GM19455 (cell line): Measurements from ENCODE around the gene TEX19.

ENCODE experiments used
- ATAC-seq: cut with Tn5 transposase; IDR thresholded peaks from one replicate; pipeline ENCODE4 v1.9.1; 2021; ENCODE audit not compliant: unreplicated experiment

TEX19 gene

DNA sequence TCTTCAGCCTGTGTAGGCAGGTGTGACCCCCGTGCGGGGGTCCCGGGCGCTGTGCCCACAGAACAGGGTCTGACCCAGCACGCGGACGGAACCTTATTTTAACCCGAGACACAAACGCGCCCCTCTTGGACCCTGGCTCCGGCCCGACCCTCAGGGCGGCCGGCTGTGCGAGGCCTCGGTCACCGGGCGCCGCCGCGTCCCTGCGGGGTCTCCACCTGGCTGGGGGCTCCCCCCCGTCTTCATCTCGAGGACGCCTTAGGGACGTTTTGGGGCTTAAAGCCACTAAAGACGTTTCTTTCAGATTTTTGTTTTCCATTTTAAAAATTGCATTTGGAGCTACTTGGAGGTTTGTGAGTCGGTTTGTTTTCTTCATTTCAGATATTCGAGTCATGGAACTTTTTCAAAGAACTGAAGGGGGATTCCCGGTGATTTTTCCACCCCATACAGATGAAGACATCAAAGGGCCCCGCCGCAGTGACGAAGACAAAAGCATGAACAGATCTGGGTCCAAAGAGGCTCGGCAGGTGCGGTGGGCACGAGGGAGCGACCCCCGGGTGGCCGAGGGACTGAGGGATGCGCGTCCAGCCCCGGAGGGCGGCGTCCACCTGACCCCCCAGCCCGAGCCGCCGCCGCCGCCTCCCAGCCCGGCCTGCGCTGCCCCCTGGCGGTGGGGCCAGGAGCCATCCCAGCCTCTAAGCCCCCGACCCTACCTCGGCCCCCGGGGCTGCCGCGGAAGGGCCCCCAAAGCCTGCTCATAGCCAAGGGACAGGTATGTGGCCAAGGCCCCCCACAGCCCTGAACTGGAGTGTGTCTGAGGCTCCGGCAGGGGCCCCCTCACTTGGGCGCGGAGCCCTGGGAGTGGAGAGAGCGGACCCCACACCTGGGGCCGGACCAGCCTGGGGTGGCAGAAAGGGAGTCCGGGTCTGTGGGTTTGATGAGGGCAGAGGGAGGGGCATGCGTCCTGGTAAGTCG, 37.8 kb upstream of the TEX19 start:
- ATAC-seq, result no peak

DNA sequence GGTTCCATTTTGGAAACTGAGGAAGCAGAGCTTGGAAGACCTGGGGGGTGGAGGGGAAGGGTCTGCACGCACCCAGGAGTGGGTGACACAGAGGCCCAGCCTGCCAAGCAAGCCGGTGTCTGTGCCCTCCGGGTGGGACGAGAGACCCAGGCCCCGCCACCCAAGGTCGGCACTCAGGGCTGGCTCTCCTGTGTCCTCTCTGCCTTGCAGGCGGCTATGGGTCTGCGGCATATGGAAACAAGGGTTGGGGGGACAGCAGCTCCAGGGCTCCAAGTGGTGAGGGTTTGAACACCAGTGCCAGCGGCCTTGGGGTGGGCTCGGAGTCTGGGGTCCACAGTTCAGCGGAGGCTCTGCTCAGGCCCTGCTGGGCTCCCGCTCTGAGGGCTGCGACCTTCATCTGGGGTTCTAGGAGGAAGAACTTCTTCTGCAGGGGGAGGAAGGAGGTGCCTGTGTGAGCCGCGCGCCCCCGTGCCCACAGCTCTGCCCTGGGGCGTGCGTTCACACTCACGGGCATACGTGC, 37.0 kb upstream of the TEX19 start:
- no peak for ATAC-seq

DNA sequence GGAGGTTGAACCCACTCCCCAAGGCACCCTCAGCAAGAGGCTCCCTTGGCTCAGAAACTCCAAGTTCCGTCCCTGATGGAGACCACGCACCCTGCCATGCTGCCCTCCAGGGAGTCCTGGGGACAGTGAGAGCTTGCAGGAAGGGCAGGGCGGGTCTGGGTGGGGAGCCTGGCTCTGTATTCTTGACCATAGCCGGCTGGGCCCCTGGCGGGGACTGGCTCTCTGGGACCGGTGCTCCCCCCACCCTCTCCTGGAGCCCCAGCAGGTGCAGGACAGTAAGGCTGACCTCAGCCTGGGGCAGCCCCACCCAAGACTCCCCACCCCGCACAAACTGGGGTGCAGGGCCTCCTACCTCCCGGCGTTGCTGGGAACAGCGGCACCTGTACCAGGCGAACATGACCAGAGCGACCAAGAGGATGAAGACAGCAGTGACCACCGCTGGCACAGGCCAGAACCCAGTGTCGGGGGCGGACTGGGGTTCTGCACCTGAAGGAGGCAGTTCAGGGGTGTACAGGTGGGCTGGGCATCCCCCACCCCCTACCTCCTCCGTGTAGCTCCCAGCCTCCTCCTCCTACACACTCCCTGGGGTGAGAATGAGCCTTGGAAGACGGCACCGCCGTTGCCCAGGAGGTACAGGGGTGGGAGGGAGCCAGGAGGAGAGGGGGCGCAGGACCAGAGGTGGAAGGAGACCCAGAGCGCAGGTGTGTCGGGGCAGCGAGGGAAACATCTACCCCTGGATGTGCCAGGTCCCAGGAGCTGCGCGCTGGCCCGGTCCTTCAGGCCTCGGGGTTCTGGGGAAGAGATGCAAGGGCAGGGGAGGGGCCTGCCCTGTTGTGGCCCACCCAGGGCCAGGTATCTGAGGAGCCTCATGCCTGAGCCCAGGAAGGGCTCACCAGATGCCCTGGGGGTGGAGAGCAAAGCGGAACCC, 36.3 kb upstream of the TEX19 start:
- ATAC-seq, result no peak

DNA sequence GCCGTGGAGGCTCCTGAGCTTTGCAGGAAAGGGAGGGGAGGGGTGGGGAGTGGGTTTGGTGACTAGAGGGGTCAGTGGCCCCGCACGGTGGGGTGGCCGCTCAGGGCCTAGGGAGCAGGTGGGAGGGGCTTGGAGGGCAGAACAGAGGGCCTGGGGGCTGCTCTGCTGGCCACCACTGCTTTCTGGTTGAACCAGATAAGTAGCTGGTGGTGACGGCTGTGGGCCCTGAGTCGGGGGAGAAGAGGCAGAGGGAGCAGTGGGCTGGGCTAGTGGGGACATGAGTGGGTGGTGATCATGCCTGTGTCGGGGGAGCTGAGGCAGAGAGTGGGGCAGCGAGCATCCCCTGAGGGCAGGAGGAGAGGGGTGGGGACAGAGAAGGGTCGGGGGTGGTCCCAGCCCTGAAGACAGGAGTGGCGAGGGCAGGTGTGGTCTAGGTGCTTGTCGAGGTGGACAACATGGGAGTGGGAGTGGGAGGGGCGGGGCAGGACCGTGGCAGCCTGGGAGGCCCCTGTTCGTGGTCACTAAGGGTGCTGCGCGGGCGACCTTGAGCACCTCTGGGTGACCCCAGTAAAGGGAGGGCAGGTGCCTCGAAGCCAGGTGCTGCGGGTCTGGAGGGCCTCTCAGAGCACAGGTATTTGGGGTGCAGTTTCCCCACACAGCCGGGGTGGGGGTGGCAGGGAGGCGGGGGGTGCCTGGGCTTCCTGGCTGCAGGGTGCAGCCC, 35.4 kb upstream of the TEX19 start:
- no peak for ATAC-seq

DNA sequence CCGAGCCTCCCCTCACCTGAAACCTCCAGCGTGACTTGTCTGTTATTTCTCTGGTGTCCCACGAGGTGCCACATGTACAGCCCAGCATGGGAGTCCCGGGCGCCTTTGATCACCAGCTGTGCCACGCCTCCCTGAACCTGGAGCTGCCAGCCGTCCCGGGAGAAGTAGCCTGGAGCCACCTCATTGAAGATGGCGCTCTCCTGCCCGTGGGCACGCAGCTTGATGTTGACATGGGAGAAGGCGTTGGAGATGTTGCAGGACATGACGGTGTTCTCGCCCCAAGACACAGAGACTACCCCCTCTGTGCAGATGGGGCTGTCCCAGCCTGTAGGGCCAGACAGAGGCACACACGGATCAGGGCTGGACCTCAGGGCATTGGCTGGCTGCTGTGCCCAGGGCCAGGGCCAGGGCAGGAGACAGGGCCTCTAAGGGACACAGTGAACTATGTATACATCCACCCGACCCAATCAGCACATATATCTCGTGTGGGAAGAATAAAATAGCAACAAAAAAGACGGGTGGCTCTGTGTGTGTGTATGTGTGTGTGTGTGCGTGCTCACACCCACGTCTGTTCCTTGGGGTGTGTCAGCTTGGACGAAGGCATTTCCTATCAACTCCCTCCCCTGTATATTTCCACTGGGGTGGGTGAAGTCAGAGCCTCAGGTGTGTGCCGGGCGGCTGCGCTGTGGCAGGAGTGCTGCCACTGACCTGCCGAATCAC, 34.3 kb upstream of the TEX19 start:
- no peak for ATAC-seq

DNA sequence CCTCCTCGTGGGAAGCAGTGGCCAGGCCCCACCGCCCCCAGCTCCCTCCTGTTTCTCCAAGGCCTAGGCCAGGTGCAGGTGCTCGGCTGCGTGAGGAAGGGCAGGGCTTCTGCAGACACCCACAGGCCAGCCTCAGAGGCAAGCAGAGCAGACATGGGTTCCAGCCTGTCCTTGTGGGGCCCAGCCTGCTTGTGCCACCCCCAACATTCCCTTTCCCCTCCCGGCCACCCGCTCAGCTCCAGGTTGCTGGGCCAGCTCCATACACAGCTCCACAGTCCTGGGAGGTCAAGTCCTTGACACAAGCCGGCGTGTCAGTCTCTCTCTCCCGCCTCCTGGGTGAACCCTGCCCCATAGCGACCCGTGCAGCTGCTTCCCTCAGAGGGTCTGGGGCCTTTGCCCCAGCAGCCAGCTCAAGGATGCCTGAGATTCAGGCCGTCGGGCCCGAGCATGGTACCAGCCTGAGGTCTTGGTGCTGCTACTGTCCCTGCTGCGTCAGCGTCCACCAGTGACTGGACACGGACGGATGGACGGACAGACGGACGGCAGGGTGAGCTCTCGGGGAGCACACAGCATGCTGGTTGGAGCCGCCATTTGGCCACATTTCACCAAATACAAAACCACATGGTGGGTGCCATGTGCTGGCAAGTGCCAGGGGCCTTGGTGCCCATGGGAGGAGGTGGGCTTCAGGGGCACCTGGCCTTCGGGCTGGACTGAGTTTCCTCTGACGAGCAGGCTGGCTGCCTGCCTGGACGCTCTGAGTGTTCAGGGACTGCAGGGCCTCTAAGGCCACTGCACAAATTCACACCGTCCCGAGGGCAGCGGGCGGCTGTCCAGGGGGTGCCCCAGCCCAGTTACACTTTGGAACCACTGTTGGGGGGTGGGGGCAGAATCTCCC, 33.5 kb upstream of the TEX19 start:
- ATAC-seq, result no peak

DNA sequence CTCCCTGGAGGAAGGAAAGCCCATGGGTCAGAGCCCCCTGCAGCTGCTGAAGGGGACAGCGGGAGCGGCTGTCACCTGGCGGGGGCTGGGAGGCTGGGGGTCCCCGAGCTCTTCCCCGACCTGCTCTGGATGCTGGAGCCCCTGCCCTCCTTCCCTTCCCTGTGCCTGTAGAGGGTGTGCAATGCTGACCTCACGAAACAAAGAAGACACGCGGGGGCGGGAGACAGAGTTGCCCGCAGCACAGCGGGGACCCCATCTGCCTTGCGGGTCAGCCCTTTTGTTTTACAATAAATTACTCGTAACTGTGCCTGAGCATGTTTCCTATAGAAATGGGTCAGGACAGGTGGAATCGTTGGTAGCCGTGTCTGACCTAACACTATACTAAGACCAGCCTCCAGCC, 31.8 kb upstream of the TEX19 start:
- ATAC-seq, result no peak

DNA sequence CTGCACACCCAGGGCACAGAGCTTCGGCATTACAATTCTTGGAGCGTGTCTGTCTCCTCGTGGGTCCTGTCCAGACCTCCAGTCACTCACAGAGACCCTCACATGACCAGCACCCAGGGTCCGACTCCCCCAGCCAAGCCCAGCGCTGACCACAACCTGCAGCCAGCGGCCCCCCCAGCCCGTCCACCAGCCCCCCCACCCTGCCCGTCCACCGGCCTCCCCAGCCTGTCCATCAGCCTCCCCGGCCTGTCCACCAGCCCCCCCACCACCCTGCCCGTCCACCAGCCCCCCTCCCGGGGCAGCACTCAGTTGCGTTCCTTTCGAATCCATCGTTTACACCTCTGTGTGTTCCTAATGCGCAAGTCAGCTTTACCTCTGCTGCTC, 31.3 kb upstream of the TEX19 start:
- no peak for ATAC-seq

DNA sequence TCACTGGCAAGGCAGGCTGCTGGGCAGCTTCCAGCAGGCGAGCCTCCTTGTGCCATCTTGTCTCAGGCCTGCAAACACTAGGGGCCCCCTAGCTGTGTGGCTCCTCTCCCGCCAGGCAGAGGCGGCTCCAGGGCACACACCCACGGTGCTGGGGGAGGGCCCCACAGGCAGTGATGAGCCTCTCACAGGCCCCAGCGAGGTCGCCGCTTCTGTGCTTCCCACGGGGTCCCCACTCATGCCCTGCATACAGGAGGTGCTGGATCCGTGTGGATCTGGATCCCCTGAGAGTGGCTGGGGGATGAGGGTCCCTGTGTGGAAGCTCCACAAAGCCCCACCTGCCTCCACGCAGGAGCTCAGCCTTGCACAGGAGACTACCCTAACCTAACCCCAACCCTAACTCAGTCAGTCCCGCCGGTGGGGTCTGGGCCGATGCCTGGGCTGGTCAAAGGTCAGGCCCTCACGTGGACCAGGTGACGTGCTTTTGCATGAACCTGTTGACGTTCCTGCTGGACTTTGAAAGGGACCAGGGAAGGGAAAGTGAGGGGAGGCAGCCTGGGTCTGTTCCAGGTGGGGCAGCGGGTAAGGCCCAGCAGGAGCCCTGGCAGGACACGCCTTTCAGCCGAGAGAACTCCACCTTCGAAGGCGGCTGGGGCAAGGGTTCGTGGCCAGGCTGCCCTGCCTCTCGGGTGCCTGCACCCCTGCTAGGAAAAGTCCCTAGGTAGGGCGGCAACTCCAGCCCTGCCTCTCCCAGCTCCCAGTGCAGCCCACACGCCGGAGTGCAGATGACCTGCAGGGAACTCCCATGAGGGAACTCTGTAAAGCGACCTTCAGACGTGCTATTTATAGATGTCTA, 30.7 kb upstream of the TEX19 start:
- no peak for ATAC-seq

DNA sequence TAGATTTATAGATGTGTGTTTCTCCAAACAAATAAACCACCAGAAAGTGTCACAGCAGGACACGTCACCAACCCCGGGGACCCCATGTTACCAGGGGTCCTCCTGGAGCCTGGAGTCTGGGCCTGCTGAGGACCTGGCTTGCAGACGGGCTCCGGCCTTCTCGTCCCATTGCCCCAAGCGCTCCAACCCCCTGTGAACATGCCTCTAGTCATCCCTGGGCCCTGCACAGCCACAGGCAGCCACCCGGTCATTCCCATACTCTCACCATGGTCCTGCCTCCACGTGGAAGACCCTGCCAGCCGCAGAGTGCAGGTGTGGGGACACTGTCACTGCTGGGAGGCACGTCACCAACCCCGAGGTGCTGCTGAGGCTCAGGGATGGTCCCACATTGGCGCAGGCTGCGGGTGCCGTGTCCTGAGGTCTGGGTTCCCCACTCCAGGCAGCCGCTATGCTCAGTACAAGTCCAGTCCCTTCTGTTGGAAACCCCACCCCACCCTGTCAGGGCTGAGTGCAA, 30.0 kb upstream of the TEX19 start:
- no peak for ATAC-seq

DNA sequence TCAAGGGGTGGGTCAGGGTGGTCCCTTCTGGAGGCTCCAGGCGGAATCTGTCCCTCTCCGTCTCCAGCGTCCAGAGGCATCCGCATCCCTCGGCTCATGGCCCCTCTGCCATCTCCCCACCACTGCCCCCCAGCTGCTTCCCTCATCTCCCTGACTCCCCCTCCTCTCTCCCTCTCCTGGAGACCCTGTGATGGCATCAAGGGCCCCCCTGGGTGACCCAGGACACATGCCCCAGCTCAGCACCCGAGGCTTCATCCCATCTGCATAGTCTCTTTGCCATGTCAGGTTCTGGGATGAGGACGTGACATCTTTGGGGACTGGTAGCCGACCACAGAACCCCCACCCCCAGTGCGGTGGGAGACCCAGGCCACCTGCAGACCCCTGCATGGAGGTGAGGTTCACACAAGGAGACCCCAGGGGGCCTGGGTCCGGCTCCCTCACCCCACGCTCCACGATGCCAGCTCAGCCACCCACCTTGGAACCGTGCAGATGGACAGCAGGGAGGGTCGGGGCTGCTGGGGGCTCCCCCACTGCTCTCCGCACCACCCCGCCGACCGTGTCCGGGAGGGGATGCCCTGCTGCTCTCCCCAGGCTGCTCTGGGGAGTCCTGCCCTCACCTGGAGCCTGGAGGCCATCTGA, 29.2 kb upstream of the TEX19 start:
- ATAC-seq, result no peak

DNA sequence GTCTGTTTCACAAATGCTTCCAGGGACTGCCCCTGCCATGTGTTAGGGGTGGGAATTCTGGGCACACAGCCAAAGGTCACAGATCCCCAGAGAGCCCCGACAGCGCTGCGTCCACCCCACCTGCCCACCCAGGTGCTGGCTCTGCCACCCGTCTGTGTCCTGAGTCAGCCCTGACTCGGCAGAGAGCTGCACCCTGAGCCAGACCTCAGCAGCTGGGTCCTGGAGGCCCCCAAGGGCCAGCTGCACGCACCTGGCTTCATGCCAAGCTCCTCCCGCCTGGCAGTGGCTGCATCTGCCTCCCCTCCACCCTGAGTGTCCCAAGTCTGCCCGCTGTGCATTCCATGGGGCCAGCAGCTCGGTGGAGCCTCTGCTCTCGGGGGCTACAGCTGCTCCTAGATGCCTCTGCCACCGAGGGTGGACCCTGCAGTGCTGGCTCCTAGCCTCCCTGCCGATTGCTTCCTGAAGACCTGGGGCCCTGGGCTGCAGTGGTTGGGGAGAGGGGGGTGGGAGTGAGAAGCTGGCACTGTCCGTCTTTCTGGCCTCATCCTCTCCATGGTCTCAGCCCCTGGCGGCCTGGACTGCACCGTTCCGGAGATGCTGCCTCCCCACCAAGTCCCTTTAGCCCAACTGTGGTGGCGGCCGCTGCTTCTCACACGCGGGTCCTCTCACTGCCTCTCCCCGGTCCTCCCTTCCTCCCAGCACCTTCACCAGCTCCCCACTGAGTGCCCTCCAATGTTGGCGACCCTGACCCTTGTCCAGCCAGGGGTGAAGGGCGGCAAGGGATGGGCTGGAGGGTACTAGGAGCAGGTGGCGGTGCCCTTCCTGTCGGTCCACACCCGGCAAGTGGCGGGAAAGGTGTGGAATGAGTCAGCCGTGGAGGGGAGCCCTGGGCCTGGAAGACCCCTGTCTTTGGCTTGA, 28.5 kb upstream of the TEX19 start:
- no peak for ATAC-seq

DNA sequence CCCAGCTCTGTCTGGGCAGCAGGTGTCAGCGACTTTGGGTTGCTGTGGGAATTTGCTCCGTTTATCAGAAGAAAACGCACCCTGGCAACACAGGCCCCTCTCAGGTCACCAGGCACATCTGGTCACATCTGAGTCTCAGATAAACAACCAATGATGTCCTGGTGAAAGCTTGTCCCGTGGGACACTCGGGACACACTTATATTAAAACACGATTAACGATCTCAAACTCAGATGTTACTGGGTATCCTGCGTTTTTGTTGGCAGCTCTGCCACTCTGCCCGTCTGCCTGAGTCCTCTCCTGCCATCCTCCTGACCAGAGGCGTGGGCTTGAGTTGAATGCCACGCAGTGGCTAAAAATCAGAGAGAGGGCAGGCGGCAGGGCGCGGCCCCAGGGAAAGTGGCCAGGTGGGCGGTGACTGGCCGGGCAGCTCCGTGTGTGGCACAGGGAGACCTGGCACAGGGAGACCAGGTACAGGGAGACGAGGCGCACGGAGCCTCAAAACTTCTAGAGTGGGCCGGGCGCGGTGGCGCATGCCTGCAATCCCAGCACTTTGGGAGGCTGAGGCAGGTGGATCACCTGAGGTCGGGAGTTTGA, 27.6 kb upstream of the TEX19 start:
- no peak for ATAC-seq

DNA sequence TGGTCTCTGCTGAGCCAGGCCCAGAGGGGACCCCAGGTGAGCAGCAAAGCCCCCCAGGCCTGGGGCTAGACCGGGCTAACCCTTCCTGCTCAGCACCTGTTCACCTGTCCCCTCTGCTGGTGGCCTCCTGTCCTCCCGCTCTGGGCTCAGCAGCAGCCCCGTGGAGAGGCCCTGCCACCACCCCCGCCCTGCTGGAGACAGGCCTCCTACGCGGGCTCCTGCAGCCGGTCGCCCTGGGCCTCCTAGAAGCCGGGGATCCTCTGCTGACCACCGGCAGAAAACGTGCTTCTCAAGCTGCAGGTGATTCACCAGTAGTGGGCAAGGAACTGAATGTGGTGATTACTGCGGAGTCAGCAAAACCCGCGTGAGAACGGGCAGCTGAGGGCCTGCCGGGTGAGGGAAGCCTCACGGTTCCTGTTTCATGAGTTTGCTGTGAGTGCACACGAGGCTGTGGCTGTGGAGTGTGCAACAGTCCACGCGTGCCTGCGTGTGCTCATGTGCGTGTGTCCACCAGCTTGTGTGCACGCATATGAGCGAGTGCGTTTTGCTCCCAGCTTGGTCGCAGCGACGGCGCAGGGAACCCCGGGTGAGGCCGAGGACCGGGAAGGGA, 26.3 kb upstream of the TEX19 start:
- ATAC-seq, result no peak

DNA sequence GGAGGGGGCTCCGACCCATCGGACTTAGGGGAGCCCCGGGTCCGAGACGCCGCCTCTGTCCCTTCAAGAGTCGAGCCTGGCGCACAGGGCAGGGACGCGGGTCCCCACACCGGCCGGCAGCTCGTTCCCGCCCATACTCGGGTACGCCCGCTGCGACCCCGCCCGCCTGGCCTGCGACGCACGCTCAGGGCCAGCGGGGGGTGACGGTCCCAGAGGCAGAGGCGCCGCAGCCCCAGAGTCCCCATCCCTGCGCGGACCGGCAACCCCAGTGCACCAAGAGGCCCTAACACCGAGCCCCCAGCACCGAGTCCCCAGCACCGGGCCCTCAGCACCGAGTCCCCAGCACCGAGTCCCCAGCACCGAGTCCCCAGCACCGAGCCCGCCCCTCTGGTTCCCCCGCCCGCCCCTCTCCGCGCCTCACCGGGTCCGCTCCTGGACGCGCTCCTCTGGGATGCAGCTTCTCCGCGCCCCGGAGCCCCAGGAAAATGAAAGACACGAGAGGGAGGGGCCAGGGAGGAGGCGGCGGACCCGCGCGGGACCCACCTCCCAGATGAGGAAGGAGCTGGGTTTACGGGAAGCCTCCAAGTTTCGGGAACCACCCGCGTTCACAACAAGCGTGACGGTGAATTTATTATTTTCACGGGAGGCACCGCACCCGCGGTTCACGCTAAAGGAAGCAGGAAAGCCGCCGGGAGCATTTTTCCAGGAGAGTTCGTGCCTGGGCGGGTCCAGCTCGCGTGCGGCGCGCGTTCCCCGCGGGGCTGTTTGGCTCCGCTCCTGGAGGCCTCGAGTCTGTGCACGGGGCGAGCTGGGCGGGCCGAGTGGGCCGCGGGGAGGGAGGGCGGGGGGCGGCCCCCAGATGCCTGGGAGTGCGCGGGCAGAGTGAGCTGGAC, 25.5 kb upstream of the TEX19 start, which contains the start of gene SECTM1:
TSS of gene SECTM1 (minus strand) at position 488 of the 893 bp plus-strand sequence. CDS start 6,526 bp downstream, outside the sequence.
- no peak for ATAC-seq
